GM12873 (cell line): ENCODE results near the gene AHR.

Source experiments
- TF ChIP-seq, protein P1 (sequence below): IDR thresholded peaks from 2 replicates; pipeline ENCODE4 v1.5.1; 2012; ENCODE audit warnings: low read depth, mild to moderate bottlenecking, moderate library complexity, low read length, control low read depth; ENCODE audit not compliant: insufficient read depth; ENCODE audit errors: missing control alignments

AHR gene

DNA sequence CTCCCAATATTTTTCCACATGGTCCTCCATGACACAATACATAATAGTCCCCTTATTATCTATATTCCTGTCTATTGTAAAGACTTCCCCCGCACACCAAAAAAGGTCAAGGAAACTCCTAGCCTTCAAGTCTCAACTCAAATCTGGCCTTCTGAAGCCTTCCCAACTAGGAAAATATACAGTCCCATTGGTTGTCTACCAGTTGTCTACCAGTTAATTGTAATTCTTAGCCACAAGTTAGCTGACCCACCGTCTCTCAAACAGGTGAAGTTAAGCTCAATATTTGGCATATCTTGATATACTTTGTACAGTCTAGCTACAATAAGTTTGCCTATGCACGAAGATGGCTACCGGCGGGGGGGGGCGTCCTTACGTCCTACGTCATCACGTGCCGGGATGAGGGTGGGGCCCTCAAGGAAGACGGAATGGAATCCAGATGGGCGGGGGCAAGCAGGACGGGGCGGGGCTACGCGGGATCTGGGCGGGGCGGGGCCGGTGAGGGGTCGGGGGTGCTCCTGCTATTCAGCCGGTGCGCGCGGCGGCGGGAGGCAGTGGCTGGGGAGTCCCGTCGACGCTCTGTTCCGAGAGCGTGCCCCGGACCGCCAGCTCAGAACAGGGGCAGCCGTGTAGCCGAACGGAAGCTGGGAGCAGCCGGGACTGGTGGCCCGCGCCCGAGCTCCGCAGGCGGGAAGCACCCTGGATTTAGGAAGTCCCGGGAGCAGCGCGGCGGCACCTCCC lies at the start of gene AHR:
Gene AHR, plus strand, starts transcription at position 551 of the 738 bp plus-strand sequence. CDS start 613 bp downstream, outside the sequence.
- TF ChIP-seq, protein P1, sequence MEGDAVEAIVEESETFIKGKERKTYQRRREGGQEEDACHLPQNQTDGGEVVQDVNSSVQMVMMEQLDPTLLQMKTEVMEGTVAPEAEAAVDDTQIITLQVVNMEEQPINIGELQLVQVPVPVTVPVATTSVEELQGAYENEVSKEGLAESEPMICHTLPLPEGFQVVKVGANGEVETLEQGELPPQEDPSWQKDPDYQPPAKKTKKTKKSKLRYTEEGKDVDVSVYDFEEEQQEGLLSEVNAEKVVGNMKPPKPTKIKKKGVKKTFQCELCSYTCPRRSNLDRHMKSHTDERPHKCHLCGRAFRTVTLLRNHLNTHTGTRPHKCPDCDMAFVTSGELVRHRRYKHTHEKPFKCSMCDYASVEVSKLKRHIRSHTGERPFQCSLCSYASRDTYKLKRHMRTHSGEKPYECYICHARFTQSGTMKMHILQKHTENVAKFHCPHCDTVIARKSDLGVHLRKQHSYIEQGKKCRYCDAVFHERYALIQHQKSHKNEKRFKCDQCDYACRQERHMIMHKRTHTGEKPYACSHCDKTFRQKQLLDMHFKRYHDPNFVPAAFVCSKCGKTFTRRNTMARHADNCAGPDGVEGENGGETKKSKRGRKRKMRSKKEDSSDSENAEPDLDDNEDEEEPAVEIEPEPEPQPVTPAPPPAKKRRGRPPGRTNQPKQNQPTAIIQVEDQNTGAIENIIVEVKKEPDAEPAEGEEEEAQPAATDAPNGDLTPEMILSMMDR, result no peak

DNA sequence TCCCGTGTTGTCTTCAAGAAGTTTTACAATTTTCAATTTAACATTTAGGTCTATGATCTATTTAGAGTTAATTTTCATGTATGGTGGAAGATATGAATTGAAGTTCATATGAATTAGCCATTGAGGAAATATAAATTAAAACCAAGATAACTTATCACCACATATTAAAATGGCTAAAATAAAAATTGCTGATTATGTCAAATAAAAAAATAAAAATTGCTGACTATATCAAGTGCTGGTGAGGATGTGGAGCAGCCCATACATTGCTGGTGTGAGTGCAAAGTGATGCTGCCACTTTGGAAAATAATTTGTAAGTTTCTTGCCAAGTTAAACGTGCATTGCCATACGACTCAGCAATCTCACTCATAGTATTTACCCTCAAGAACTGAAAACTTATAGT lies 44.6 kb upstream of the AHR start:
- TF ChIP-seq, protein P1, result no peak

DNA sequence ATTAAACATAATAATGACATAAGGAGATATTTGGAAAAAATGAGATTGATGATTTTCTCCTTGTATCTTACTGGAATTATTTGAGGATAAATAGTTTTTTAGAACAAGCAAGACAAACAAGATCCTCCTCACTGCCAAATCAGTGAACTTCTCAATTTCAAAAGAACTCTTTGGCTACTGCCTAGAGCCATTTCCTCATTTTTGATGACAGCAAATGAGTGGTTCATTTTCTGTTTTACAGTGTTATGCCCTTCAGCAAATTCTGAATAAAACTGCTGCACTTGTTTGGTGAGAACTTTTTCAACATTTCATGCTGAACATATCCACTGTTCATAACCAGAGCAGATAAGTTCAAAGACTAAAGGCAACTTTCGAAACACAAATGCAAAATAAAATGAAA lies 42.5 kb upstream of the AHR start:
- TF ChIP-seq, protein P1, result no peak

DNA sequence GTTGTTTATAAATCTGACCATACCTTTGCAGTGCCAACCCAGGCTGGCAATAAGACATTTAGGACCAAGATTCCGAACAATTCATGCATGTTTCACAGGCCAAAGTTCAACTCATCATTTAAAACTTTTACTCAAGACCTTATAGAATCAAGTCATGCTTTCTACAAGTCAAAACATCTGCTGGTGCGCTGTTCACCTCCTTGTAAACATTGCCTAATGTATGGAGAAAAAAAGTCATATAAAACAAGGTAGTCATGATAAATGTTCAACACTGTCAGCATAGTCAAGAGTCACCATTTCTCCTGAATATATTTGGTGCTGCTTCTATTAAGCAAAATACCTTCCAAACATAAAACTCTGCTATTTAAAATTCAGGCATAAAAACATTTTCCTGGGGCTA lies 42.1 kb upstream of the AHR start:
- TF ChIP-seq, protein P1, result no peak

DNA sequence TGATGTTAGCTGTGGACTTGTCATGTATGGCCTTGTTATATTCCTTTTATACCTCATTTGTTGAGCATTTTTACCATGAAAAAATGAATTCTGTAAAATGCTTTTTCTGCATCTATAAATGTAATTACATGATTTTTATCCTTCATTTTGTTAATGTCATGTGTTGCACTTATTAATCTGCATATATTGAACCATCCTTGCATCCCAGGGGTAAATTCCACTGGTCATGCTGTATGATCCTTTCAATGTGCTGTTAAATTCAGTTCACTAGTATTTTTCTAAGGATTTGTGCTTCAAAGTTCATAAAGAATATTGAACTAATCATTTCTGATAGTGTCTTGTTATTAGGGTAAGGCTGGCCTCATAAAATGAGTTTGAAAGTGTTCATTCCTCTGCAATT lies 31.9 kb upstream of the AHR start:
- TF ChIP-seq, protein P1, result no peak

DNA sequence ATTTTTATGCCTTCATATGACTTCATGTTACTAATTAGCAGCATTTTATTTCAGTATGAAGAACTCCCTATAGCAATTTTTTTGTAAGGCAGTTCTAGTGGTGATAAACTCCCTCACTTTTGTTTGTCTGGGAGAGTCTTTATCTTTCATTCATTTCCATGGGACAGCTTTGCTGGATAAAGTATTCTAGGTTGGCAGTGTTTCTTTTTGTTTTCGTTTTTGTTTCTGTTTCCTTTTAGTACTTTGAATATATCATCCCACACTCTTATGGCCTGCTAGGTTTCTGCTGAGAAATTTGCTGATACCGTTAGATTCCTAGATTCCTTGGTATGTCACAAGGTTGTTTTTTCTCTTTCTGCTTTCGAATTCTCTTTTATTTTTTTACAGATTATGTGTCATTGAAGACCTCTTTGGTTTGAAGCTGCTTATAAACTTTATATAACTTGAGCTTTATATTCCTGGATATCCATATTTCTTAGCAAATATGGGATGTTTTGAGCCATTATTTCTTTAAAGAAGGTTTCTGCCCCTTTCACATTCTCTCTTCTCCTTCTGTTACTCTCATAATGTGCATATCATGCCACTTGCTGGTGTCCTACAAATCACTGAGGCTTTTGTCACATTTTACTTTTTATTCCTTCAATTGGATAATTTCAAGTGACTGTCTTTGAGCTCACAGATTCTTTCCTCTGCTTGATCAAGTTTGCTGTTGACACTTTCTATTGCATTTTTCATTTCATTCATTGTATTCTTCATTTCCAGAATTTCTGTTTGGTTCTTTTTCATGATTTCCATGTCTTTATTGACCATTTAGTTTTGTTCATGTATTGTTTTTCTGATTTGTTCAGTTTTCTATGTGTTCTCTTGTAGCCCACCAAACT lies 28.9 kb upstream of the AHR start:
- TF ChIP-seq, protein P1, result no peak

DNA sequence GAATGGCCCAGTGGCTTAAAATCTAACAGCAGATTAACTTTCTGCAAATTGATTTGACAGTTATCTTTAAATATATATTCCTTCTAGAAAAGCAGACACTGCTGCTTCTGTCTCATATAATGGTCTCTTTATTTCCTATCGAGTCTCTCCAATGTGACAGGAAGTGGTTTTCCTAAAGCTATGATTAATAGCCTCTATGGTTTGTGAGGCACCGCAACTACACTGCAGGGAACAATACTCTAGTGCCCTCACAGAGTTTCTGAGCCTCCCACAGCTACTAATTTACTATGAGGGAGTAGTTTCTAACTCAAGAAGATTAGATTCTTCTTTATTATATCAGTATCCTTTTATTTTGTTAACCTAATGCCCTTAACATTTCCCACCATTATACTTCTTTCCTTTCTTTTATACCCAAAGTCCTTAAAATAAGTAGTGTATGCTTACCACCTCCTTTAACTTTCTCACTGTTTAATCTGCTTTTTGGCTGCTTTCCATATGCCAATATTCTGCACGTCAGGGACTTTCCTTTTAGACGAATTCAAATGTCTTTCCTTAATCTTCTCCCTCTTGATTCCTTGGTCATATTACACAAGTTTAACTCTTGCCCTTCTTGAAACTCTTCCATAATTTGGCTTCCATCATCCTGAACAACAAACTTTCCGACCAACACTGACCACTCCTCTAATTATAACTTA lies 23.8 kb upstream of the AHR start:
- TF ChIP-seq, protein P1, result no peak
